DMS153 (cell line): ENCODE data around the gene DDX19B.
"Not testable (repeated sequence)": the region's sequence is repeated elsewhere in the genome, so short reads cannot be mapped to it uniquely, and the experiment has no call there.

Experiments used
- DNase-seq: peaks from one replicate; lab custom pipeline; 2025; lab: John Stamatoyannopoulos, UW

The DDX19B gene

DNA sequence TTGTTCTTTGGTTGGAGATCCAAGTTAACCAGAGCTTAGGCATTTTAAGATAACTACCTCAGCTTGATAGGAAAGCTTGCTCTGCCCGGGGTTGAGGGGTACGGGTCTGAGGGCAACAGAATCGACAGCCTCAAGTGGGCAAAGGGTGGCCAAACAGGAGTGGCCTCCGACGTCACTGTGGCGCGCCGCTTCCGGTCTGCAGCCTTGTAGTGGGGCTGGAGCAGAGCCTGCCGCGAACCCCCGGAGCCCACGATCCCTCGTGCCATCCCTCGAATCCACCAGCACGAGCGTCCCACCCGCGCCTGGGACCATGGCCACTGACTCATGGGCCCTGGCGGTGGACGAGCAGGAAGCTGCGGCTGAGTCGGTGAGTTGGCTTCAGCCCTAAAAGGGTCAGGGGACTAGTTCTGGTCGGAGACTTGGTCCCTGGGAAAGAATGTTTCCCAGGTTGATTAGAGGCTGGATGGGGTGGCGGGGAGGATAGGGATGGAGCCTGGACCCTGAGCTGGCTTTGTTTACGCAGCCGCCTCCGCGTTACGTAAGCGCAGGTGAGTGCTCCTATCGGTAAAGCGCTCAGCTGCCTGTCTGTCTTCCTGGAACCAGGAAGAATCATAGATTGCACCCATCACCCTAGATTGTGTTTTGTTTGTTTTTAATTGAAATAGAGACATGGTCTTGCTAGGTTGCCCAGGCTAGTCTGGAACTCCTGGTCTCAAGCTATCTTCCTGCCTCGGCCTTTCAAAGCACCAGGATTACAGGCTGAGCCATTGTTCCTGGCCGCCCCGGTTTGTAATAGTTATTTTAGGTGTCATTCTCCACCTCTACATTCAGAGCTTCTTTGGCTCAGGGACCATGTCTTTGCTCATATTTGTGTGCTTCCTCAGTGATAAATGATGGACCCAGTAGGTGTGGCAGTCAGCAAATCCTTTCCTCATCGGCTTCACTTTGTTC is at the start of gene DDX19B:
DDX19B (plus strand) TSS at position 199 of the 951 bp plus-strand sequence; CDS start at position 311, 112 bp downstream.
- peak; percentile 78 for DNase-seq

GRCh38 chr16:70249697-70250096 is 49.3 kb upstream of the DDX19B start:
- DNase-seq: not testable (repeated sequence)

DNA sequence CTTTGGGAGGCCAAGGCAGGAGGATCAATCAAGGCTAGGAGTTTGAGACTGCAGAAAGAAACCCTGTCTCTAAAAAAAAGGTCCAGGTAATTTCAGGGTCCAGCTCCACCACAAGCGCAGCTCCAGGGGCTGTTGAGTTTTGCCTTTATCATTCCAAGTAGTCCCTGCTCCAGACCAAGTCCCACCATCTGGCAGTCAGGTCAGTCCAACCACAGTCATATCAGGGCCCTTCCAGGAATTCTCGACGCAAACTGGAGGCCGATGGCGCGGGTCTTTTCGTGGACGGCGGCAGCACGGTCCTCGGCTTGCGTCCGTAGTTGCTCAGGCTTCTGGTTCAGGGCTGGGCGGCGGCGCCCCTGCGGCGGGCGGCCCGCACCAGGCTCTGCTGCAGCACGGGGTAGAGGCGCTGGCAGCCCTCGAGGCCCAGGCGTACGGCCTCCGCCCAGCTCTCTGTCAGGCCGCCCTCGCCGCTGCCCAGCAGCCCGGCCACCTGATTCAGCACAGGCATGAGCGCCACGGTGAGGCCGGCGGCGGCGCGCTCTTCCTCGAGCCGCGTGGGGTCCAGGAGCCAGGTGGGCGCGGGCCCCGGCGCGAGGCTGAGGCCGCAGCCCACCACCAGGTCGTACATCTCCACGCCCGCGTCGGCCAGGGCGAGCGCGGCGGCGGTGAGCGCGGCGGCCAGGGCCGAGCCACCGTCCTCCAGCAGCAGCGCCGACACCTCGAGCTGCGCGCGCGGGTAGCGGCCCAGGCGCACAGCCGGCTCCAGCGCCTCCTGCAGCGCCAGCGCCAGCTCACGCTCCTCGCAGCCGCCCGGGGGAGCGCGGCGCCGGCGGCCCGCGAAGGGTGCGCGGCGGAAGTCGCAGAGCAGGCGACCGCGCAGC is 48.0 kb upstream of the DDX19B start:
- DNase-seq: no peak

GRCh38 chr16:70251629-70252354 is 47.2 kb upstream of the DDX19B start, which contains the start of gene EXOSC6:
TSS of gene EXOSC6 (minus strand) at chr16:70251940. CDS start at chr16:70251900, 40 bp downstream.
- peak; percentile 83 for DNase-seq

DNA sequence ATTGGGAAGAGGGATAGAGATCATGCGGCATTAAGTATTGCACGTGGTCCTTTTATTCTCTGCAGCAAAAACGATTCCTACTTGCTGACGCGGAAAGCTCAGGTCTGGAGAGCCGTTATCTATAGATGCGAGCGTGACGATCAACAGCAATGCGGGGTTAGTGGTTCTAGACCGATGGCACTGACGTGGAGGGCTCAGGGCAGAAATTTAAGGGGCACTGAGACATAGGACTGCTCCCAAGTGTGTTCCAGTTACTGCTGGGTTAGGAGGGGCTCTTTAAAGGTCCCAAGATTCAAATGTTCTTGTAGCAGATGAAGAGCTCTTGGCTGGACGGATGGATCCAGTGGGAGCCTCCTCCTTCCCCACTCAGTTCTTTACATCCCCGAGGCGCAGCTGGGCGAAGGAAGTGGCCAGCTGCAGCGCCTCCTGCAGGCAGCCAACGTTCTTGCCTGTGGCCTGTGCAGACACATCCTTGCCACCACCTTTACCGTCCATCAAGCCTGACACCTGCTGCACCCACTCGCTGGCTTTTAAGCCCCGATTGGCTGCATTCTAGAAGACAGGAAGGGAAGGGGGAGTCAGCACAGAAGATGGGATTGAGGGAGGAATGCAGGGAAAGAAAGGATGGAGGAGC is 46.5 kb upstream of the DDX19B start:
- no peak for DNase-seq

- no peak for DNase-seq
These were observed 45.5 kb upstream of the DDX19B start for GRCh38 chr16:70253291-70254106.

DNA sequence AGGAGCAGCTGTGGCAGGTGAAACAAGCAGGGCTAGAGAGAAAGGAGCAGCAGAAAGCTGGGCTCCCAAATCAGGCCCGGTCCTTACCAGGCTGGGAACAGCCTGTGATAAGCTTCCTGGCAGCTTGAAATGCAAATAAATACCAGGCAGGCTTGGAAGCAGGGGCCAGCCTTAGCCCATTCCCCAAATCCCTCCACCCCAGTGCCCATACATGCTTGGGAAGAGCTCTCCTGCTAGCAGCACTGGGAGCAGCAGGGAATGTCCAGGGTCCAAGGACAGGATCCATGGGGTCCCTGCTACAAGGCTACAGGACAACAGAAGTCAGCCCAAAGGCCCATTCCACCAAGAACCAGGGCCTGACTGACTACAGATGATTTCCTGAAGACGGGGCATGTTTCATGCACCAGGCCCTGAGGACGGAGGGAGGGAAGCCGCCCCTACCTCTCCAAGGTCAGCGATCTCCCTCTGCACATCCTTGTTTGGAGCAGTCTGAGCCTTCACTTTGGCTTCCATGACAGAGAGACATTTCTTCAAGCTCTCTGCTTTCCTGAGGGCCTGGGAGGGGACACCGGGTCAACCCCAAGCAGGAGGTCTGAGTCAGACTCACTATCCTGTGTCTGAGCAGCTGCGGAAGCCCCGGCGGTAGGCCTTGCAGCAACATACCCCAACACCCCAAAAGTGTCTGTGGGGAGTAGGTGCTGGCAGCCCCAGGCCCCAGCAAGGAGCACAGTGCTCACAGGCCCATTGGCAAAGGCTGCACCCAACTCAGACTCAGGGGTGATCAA is 44.6 kb upstream of the DDX19B start:
- no peak for DNase-seq

DNA sequence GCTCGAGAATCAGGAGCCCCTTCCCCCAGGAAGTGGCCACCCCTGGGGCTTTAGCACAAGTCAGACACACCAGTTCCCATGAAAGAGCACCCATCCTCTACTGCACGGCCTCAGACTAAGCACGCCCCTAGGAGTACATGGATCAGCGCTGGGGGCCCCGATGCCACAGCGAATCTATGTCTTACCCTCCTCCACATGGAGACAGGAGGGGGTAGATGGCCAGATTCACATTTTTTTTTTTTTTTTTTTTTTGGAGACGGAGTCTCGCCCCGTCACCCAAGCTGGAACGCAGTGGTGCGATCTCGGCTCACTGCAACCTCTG is 44.1 kb upstream of the DDX19B start:
- DNase-seq: no peak

- DNase-seq: no peak
These were observed 43.4 kb upstream of the DDX19B start for GRCh38 chr16:70255574-70255973.

- DNase-seq: no peak
These were observed 41.6 kb upstream of the DDX19B start for GRCh38 chr16:70257391-70257790.

- no peak for DNase-seq
These were observed 40.9 kb upstream of the DDX19B start for GRCh38 chr16:70258065-70258464.

- no peak for DNase-seq
These were observed 40.0 kb upstream of the DDX19B start for GRCh38 chr16:70258946-70259345.

- not testable (repeated sequence) for DNase-seq
These were observed 39.1 kb upstream of the DDX19B start for GRCh38 chr16:70259903-70260302.

- no peak for DNase-seq
These were observed 31.5 kb upstream of the DDX19B start for GRCh38 chr16:70267516-70267915.

DNA sequence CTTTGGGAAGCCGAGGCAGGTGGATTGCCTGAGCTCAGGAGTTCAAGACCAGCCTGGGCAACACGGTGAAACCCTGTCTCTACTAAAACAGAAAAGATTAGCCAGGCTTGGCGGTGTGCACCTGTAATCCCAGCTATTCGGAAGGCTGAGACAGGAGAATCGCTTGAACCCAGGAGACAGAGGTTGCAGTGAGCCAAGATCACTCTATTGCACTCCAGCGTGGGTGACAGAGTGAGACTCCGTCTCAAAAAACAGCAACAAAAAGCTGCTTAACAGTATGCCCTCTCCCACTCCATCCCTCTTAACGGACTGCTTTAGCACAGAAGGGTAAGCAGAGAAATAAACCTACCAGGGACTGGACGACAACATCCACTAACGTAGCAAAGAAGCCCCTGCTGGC is 31.1 kb upstream of the DDX19B start:
- not testable (repeated sequence) for DNase-seq

DNA sequence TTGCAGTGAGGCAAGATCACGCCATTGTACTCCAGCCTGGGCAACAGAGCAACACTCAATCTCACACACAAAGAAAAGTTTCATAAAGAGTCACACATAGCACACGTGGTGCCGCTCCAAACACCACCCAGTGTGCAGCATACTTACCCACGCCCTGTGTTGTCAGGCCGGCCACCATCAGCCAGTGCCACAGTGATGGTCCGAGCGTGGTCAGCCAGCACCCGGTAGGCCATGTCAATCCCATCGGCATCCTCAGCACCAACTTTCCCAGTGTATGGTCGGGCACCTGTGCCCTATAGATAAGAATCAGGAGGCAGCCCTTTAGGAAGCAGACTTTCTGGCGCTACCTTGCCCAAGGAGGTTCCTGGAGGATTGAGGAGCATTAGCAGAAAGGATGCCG is 29.5 kb upstream of the DDX19B start:
- DNase-seq: no peak

- no peak for DNase-seq
These were observed 28.8 kb upstream of the DDX19B start for GRCh38 chr16:70270176-70270575.

DNA sequence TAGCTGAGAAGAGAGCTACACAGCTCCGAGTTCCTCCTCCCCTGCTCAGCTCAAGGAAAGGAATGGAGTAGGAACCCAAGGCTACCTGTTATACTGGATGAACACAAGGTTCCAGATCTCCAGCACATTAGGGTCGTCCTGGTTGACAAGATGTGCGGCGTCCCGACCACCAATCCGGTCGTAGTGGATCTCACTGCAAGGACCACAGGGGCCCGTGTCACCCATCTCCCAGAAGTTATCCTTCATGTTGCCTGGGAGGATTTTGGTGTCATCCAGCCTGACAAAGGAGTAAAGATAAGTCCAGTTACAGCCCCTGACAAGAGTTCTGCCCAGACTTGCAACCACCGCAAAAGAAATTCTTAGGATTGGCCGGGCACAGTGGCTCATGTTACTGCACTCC is 27.3 kb upstream of the DDX19B start:
- no peak for DNase-seq

DNA sequence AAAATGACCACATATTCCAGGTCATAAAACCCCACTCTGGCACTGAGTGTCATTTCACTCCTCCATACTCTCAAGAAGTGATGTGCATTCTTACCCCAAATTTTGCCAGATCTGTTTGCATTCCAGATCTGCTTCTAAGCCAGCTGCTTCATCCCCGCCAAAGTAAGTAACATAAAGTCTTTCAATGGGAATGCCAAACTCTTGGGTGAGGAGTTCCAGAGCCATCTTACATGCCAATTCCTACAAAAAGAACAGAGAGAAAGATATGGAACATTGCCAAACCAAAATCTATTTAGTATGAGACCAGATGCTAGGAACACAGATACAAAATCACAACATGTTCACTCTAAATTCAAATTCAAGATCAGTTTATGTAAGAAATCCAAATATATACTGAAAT is 22.6 kb upstream of the DDX19B start:
- no peak for DNase-seq
